Neural progenitor cell (in vitro differentiated cells): ENCODE data around the gene PPP2R3A. TPM values are rescaled to one million over a fixed set of nuclear protein-coding genes. Genes with fewer than 3 reads are reported as not detected.

Experiments used
- DNase-seq: peaks from one replicate; pipeline ENCODE4 v3.0.0-alpha.2; 2016; ENCODE audit warnings: low spot score
- H2AFZ ChIP-seq: fragments of 200-600 bp; sonication (generic); replicated peaks from 2 replicates; pipeline ENCODE4 v1.6.1; 2016; ENCODE audit warnings: antibody characterized with exemption
- H3F3A ChIP-seq: fragments of 200-600 bp; sonication (generic); 2 replicates; pipeline ENCODE4 v1.6.1; 2016; ENCODE audit warnings: antibody characterized with exemption, low read depth
- H3K27ac ChIP-seq: fragments of 200-600 bp; sonication (generic); 2 replicates; pipeline ENCODE4 v1.5.1; 2016; ENCODE audit warnings: mild to moderate bottlenecking
- H3K27me3 ChIP-seq: fragments of 200-600 bp; sonication (generic); 2 replicates; pipeline ENCODE4 v1.6.1; 2016; ENCODE audit warnings: mild to moderate bottlenecking, moderate library complexity
- H3K36me3 ChIP-seq: fragments of 200-600 bp; sonication (generic); 2 replicates; pipeline ENCODE4 v1.5.1; 2016
- H3K4me1 ChIP-seq: fragments of 200-600 bp; sonication (generic); 2 replicates; pipeline ENCODE4 v1.6.1; 2016; ENCODE audit warnings: mixed run types
- H3K4me2 ChIP-seq: fragments of 200-600 bp; sonication (generic); 2 replicates; pipeline ENCODE4 v1.6.1; 2016
- H3K4me3 ChIP-seq: fragments of 200-600 bp; sonication (generic); 2 replicates; pipeline ENCODE4 v1.5.1; 2016
- H3K79me2 ChIP-seq: fragments of 200-600 bp; sonication (generic); 2 replicates; pipeline ENCODE4 v1.6.1; 2016; ENCODE audit warnings: low read depth
- H3K9ac ChIP-seq: fragments of 200-600 bp; sonication (generic); 2 replicates; pipeline ENCODE4 v1.6.1; 2016
- H3K9me3 ChIP-seq: fragments of 200-600 bp; sonication (generic); 2 replicates; pipeline ENCODE4 v1.5.1; 2016; ENCODE audit warnings: low read depth
- H4K20me1 ChIP-seq: fragments of 200-600 bp; sonication (generic); 2 replicates; pipeline ENCODE4 v1.6.1; 2016; ENCODE audit warnings: low read depth
- H3K27ac Mint-ChIP-seq: 3 replicates; pipeline ENCODE4 v1.8.0; 2021; ENCODE audit warnings: mixed read lengths
- H3K27me3 Mint-ChIP-seq: 2 replicates; pipeline ENCODE4 v1.8.0; 2022; ENCODE audit warnings: low read depth, mild to moderate bottlenecking, inconsistent platforms, moderate library complexity, mixed read lengths; ENCODE audit not compliant: insufficient read depth
- H3K36me3 Mint-ChIP-seq: 3 replicates; pipeline ENCODE4 v1.8.0; 2021; ENCODE audit warnings: mixed read lengths
- H3K4me1 Mint-ChIP-seq: 3 replicates; pipeline ENCODE4 v1.8.0; 2021; ENCODE audit warnings: mixed read lengths
- H3K4me3 Mint-ChIP-seq: 3 replicates; pipeline ENCODE4 v1.8.0; 2021; ENCODE audit warnings: mild to moderate bottlenecking, moderate library complexity, mixed read lengths
- H3K9me3 Mint-ChIP-seq: 3 replicates; pipeline ENCODE4 v1.8.0; 2020; ENCODE audit warnings: mixed read lengths
- EZH2 ChIP-seq: fragments of 200-600 bp; sonication (generic); IDR thresholded peaks from 2 replicates; pipeline ENCODE4 v1.6.1; 2017; ENCODE audit warnings: antibody characterized with exemption, mild to moderate bottlenecking, moderate library complexity
- EZH2phosphoT487 ChIP-seq: fragments of 200-600 bp; sonication (generic); IDR thresholded peaks from 2 replicates; pipeline ENCODE4 v1.6.1; 2017; ENCODE audit warnings: antibody characterized with exemption
- total RNA-seq: library from RNA; depleted of rRNA; stranded (reverse); fragments of >200 nt; gene quantifications from 2 replicates; pipeline ENCODE4 v1.2.3, GENCODE V29; 2015; ENCODE audit warnings: low replicate concordance
- TF ChIP-seq, protein P1 (sequence below): fragments of 200-600 bp; sonication (generic); IDR thresholded peaks from 2 replicates; pipeline ENCODE4 v1.5.1; 2017; ENCODE audit warnings: antibody characterized with exemption, mild to moderate bottlenecking

PPP2R3A gene
- total RNA-seq, 1 donor from 2014 or later = 41.5 TPM

DNA sequence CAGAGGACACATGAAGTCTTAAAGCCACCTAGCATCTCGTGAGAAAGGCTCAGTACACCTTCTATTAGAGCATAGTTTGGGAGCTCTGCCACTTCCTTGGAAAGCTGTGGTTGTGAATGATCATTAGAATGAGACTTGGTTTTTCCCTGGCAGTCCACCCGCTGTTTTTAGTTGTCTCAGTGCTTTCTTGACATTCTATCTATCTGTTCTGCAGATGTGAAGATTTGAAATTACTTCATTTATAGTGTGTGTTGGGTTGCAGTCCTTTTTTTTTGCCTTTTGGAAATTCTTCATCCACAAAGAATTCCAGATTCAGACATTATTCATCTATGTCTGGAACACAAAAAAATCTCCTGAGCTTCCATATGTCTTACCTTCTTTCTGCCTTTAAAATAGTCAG is 23.7 kb downstream of the PPP2R3A start:
- Histone ChIP-seq H3K27ac (no peak overlapping the region), H3K4me1 (no peaks in the 10 kb centered on the region), H4K20me1 (peaks cover 14% of the 10 kb centered on the region), H3K79me2 (peaks cover 33% of the 10 kb centered on the region), H3K9ac (no peak overlapping the region), H3K27me3 (no peaks in the 10 kb centered on the region), H3K4me2 (no peak overlapping the region), H3K9me3 (no peaks in the 10 kb centered on the region), H2AFZ (no peak overlapping the region), H3K4me3 (no peak overlapping the region), H3F3A (no peaks in the 10 kb centered on the region), H3K36me3 (no peaks in the 10 kb centered on the region)
- no peaks in the 10 kb centered on the region for H3K36me3 Mint-ChIP-seq
- H3K9me3 Mint-ChIP-seq = no peaks in the 10 kb centered on the region
- no peaks in the 10 kb centered on the region for H3K27me3 Mint-ChIP-seq
- DNase-seq = no peak
- no peak overlapping the region for H3K27ac Mint-ChIP-seq
- no peaks in the 10 kb centered on the region for H3K4me1 Mint-ChIP-seq
- no peak for TF ChIP-seq EZH2phosphoT487
- TF ChIP-seq, protein P1, sequence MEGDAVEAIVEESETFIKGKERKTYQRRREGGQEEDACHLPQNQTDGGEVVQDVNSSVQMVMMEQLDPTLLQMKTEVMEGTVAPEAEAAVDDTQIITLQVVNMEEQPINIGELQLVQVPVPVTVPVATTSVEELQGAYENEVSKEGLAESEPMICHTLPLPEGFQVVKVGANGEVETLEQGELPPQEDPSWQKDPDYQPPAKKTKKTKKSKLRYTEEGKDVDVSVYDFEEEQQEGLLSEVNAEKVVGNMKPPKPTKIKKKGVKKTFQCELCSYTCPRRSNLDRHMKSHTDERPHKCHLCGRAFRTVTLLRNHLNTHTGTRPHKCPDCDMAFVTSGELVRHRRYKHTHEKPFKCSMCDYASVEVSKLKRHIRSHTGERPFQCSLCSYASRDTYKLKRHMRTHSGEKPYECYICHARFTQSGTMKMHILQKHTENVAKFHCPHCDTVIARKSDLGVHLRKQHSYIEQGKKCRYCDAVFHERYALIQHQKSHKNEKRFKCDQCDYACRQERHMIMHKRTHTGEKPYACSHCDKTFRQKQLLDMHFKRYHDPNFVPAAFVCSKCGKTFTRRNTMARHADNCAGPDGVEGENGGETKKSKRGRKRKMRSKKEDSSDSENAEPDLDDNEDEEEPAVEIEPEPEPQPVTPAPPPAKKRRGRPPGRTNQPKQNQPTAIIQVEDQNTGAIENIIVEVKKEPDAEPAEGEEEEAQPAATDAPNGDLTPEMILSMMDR = no peak
- TF ChIP-seq EZH2 = no peak
- no peak overlapping the region for H3K4me3 Mint-ChIP-seq

GRCh38 chr3:135990903-135991302 is 25.4 kb downstream of the PPP2R3A start:
- H3K9me3 Mint-ChIP-seq = no peaks in the 10 kb centered on the region
- Histone ChIP-seq H3K4me3 (no peak overlapping the region), H3F3A (no peaks in the 10 kb centered on the region), H3K79me2 (peaks cover 31% of the 10 kb centered on the region), H2AFZ (no peak overlapping the region), H3K9ac (no peak overlapping the region), H3K4me1 (no peaks in the 10 kb centered on the region), H3K4me2 (no peak overlapping the region), H3K27ac (no peak overlapping the region), H3K9me3 (no peaks in the 10 kb centered on the region), H3K27me3 (no peaks in the 10 kb centered on the region), H4K20me1 (peaks cover 14% of the 10 kb centered on the region), H3K36me3 (no peaks in the 10 kb centered on the region)
- H3K4me1 Mint-ChIP-seq = no peaks in the 10 kb centered on the region
- no peak overlapping the region for H3K4me3 Mint-ChIP-seq
- DNase-seq = no peak
- H3K27me3 Mint-ChIP-seq = no peaks in the 10 kb centered on the region
- H3K27ac Mint-ChIP-seq = no peak overlapping the region
- TF ChIP-seq EZH2 = no peak
- no peaks in the 10 kb centered on the region for H3K36me3 Mint-ChIP-seq

GRCh38 chr3:135991621-135992020 is 26.1 kb downstream of the PPP2R3A start:
- H3K4me3 ChIP-seq = no peak overlapping the region
- no peak overlapping the region for H3K9ac ChIP-seq
- H3K9me3 Mint-ChIP-seq = no peaks in the 10 kb centered on the region

DNA sequence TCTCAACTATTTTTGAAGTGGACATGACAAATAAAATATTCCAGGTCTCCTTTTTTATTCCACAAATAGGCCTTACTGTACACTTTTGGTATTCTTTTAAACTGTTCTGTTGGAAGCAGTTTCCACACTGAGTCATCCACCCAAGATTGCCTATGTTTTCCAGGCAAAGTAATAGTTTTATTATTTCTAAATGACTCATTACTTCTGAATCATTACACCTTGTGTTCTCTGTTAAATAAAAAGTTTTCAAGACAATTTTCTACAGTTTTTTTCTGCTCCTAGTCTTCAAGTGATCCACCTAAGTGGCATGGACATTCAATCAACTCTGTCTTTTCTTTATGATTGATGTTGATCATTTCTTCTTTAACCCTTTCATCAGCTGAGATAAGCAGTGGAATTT is 26.5 kb downstream of the PPP2R3A start:
- H3K4me1 ChIP-seq = peaks cover 6% of the 10 kb centered on the region
- H3K9me3 Mint-ChIP-seq = no peaks in the 10 kb centered on the region
- no peaks in the 10 kb centered on the region for H3K27me3 ChIP-seq
- H3K9ac ChIP-seq = no peak overlapping the region
- no peaks in the 10 kb centered on the region for H3F3A ChIP-seq
- no peaks in the 10 kb centered on the region for H3K36me3 ChIP-seq
- H2AFZ ChIP-seq = no peak overlapping the region
- H3K9me3 ChIP-seq = no peaks in the 10 kb centered on the region
- H3K4me3 Mint-ChIP-seq = no peak overlapping the region
- no peaks in the 10 kb centered on the region for H3K36me3 Mint-ChIP-seq
- no peaks in the 10 kb centered on the region for H3K27me3 Mint-ChIP-seq
- peaks cover 14% of the 10 kb centered on the region for H4K20me1 ChIP-seq
- TF ChIP-seq, protein P1 = no peak
- TF ChIP-seq EZH2phosphoT487 (no peak), EZH2 (no peak)
- peaks cover 39% of the 10 kb centered on the region for H3K79me2 ChIP-seq
- no peak overlapping the region for H3K27ac ChIP-seq
- no peak for DNase-seq
- H3K4me2 ChIP-seq = no peak overlapping the region
- H3K4me1 Mint-ChIP-seq = no peaks in the 10 kb centered on the region
- H3K4me3 ChIP-seq = no peak overlapping the region
- H3K27ac Mint-ChIP-seq = no peak overlapping the region

More at GRCh38 chr3:135991621-135992020, 26.1 kb downstream of the PPP2R3A start:
- Mint-ChIP-seq H3K36me3 (no peaks in the 10 kb centered on the region), H3K27ac (no peak overlapping the region), H3K4me1 (no peaks in the 10 kb centered on the region), H3K27me3 (no peaks in the 10 kb centered on the region), H3K4me3 (no peak overlapping the region)
- H3K27me3 ChIP-seq = no peaks in the 10 kb centered on the region
- DNase-seq = no peak
- peaks cover 2% of the 10 kb centered on the region for H3K4me1 ChIP-seq
- no peaks in the 10 kb centered on the region for H3K36me3 ChIP-seq
- TF ChIP-seq EZH2 (no peak), EZH2phosphoT487 (no peak)
- TF ChIP-seq, protein P1 = no peak
- peaks cover 14% of the 10 kb centered on the region for H4K20me1 ChIP-seq
- H3K4me2 ChIP-seq = no peak overlapping the region
- peaks cover 38% of the 10 kb centered on the region for H3K79me2 ChIP-seq
- no peak overlapping the region for H3K27ac ChIP-seq
- H3F3A ChIP-seq = no peaks in the 10 kb centered on the region
- no peak overlapping the region for H2AFZ ChIP-seq
- H3K9me3 ChIP-seq = no peaks in the 10 kb centered on the region
